Osteocyte (in vitro differentiated cells): Measurements from ENCODE around the gene STARD10. TPM values are rescaled to one million over a fixed set of nuclear protein-coding genes. Genes with fewer than 3 reads are reported as not detected.

Experiments used
- DNase-seq: peaks from one replicate; pipeline ENCODE4 v3.0.0; 2021; ENCODE audit warnings: mixed read lengths; ENCODE audit not compliant: unreplicated experiment; ENCODE audit errors: extremely low spot score
- H3K27ac Mint-ChIP-seq: one replicate; pipeline ENCODE4 v1.8.0; 2021; ENCODE audit warnings: mild to moderate bottlenecking, mixed read lengths; ENCODE audit not compliant: unreplicated experiment
- H3K27me3 Mint-ChIP-seq: one replicate; pipeline ENCODE4 v1.8.0; 2021; ENCODE audit warnings: mixed read lengths; ENCODE audit not compliant: unreplicated experiment
- H3K36me3 Mint-ChIP-seq: one replicate; pipeline ENCODE4 v1.8.0; 2021; ENCODE audit warnings: mixed read lengths; ENCODE audit not compliant: unreplicated experiment
- H3K4me1 Mint-ChIP-seq: one replicate; pipeline ENCODE4 v1.8.0; 2021; ENCODE audit warnings: mixed read lengths; ENCODE audit not compliant: unreplicated experiment
- H3K4me3 Mint-ChIP-seq: one replicate; pipeline ENCODE4 v1.8.0; 2021; ENCODE audit warnings: mild to moderate bottlenecking, moderate library complexity, mixed read lengths; ENCODE audit not compliant: unreplicated experiment
- H3K9me3 Mint-ChIP-seq: one replicate; pipeline ENCODE4 v1.8.0; 2021; ENCODE audit warnings: mixed read lengths; ENCODE audit not compliant: unreplicated experiment
- total RNA-seq: library from RNA; stranded (reverse); gene quantifications from 2 replicates; pipeline ENCODE4 v1.2.1, GENCODE V29; 2021
- TF ChIP-seq, protein P1 (sequence below): fragments of 200-600 bp; sonication (generic); IDR thresholded peaks from 2 replicates; pipeline ENCODE4 v1.5.0; 2021; ENCODE audit warnings: antibody characterized with exemption, mild to moderate bottlenecking, moderate library complexity

STARD10 gene
- total RNA-seq, 1 donor from 2014 or later = 27.7 TPM

DNA sequence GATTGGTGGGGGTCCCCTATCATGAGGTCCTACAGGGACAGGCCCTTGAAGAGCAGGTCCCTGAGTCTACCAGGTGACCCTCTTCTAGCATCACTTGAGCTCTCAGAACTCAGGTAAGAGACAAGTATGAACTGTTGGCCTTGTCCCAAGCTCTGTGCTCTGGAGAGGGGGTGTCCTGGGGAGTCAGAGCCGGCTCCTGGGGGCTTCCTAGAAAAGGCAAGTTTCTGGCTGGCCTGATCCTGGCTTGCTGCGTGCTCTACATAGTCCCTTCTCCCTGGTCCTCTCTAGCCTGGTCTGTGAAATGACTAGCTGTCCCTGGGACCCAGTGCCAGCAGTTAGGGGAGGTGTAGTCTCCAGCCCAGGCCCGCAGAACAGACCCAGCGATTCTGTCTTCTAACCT is 31.8 kb upstream of the STARD10 start:
- Mint-ChIP-seq H3K9me3 (no peaks in the 10 kb centered on the region), H3K27ac (no peak overlapping the region), H3K36me3 (peaks cover 5% of the 10 kb centered on the region), H3K4me1 (peaks cover 9% of the 10 kb centered on the region), H3K4me3 (no peak overlapping the region), H3K27me3 (no peaks in the 10 kb centered on the region)
- TF ChIP-seq, protein P1, sequence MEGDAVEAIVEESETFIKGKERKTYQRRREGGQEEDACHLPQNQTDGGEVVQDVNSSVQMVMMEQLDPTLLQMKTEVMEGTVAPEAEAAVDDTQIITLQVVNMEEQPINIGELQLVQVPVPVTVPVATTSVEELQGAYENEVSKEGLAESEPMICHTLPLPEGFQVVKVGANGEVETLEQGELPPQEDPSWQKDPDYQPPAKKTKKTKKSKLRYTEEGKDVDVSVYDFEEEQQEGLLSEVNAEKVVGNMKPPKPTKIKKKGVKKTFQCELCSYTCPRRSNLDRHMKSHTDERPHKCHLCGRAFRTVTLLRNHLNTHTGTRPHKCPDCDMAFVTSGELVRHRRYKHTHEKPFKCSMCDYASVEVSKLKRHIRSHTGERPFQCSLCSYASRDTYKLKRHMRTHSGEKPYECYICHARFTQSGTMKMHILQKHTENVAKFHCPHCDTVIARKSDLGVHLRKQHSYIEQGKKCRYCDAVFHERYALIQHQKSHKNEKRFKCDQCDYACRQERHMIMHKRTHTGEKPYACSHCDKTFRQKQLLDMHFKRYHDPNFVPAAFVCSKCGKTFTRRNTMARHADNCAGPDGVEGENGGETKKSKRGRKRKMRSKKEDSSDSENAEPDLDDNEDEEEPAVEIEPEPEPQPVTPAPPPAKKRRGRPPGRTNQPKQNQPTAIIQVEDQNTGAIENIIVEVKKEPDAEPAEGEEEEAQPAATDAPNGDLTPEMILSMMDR = no peak
- DNase-seq = no peak

DNA sequence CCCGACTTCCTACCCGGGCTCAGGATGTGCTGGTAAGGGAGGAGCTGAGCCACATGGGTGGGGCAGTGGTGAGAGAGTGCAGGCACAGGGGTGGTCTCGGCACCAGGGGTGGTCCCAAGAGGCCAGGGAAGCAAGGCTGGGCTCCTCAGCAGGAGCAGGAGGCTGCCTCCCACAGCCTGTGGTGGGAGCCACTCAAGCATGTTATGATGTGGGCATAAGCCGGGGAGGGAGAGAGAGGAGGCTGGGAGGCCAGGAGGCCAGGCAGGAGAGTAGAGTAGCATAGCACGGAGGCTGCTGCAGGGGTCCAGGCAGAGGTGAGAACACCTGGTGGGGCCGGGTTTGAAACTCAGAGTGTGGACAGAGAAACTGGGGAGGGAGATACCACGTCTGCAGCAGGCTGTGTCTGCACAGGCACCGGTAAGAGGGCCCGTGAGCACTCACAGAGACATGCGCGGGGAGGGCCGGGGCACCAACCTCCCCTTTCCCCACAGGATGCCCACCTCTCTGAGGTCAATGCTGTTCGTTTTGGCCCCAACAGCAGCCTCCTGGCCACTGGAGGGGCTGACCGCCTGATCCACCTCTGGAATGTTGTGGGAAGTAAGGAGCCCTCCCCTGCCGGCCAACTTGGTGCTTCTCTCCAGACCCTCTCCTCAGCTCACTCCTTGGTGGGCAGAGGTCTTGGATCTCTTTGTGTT is 31.1 kb upstream of the STARD10 start:
- no peak for DNase-seq
- TF ChIP-seq, protein P1 = no peak
- Mint-ChIP-seq H3K4me3 (no peak overlapping the region), H3K36me3 (peaks cover 5% of the 10 kb centered on the region), H3K27me3 (no peaks in the 10 kb centered on the region), H3K27ac (no peak overlapping the region), H3K9me3 (no peaks in the 10 kb centered on the region), H3K4me1 (peaks cover 11% of the 10 kb centered on the region)

DNA sequence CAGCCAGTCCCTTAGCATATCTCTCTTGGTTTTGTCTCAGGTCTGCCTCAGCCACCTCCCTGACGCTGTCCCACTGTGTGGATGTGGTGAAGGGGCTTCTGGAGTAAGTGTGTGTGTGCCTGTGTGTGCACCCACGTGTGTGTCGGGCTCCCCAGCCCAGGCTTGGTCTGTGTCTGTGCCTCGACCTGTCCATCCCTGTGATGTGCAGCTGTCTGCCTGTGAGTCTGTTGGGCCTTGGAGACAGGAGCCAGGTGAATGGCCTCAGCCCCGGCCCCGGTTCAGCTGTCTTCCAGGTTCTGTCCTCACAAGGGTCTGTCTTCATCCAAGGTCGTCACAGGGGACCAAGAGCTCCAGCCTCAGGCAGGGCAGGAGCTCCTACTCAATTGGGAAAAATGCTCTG is 30.2 kb upstream of the STARD10 start:
- Mint-ChIP-seq H3K4me1 (peaks cover 11% of the 10 kb centered on the region), H3K36me3 (peaks cover 3% of the 10 kb centered on the region), H3K9me3 (no peaks in the 10 kb centered on the region), H3K4me3 (no peak overlapping the region), H3K27me3 (no peaks in the 10 kb centered on the region), H3K27ac (no peak overlapping the region)
- TF ChIP-seq, protein P1 = no peak
- DNase-seq = no peak

GRCh38 chr11:72823105-72823804 is 29.4 kb upstream of the STARD10 start:
- DNase-seq = no peak
- Mint-ChIP-seq H3K36me3 (peaks cover 4% of the 10 kb centered on the region), H3K4me3 (no peak overlapping the region), H3K9me3 (no peaks in the 10 kb centered on the region), H3K27ac (no peak overlapping the region), H3K27me3 (no peaks in the 10 kb centered on the region), H3K4me1 (peaks cover 11% of the 10 kb centered on the region)
- TF ChIP-seq, protein P1 = no peak
